RPMI7951 (cell line): ENCODE data around the gene TM2D1. TPM values are rescaled to one million over a fixed set of nuclear protein-coding genes. Genes with fewer than 3 reads are reported as not detected.
"Not testable (repeated sequence)": the region's sequence is repeated elsewhere in the genome, so short reads cannot be mapped to it uniquely, and the experiment has no call there.

Experiments used
- DNase-seq: peaks from one replicate; pipeline ENCODE4 v3.0.0-alpha.2; 2012; ENCODE audit warnings: low read depth
- total RNA-seq: library from RNA; depleted of rRNA; stranded (reverse); fragments of >200 nt; shearing (Covaris generic); gene quantifications from 2 replicates; pipeline ENCODE4 v1.2.3, GENCODE V29; 2014

TM2D1 gene
- total RNA-seq, 1 experiment from 2014 or later = 91.2 TPM

DNA sequence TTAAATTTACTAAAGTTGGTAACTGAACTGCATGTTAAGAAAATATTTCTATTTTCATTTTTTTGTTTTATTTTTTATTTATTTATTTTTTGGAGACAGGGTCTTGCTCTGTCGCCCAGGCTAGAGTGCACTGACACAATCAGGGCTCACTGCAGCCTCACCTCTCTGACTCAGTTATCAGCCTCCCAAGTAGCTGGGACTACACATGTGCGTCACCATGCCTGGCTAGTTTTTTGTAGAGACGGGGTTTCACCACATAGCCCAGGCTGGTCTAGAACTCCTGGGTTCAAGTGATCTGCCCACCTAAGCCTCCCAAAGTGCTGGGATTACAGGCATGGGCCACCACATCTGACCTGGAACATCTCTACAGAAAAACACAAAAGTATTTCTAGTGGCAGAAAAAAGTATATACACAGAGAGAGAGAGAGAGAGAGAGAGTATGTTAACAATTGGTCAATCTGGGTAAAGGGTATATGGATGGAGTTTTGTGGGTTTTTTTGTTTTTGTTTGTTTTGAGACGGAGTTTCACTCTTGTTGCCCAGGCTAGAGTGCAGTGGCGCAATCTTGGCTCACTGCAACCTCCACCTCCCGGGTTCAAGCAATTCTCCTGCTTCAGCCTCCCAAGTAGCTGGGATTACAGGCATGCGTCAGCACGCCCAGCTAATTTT, 5.8 kb downstream of the TM2D1 start:
- not testable (repeated sequence) for DNase-seq

DNA sequence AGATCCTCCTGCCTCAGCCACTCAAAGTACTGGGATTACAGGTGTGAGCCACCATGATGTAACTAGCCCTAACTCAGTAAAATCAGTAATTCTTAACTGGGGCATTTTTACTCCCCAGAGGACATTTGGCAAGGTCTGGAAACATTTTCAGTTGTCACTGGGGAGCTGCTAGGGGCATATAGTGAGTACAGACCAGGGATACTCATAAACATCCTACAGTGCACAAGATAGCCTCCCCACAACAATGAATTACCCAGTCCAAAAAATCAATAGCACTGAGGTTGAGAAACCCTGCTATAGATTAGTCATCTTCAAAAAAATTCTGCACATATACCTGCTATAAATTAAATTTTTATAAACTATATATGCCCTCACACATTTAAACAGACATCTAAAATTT, 13.0 kb downstream of the TM2D1 start:
- DNase-seq = no peak

DNA sequence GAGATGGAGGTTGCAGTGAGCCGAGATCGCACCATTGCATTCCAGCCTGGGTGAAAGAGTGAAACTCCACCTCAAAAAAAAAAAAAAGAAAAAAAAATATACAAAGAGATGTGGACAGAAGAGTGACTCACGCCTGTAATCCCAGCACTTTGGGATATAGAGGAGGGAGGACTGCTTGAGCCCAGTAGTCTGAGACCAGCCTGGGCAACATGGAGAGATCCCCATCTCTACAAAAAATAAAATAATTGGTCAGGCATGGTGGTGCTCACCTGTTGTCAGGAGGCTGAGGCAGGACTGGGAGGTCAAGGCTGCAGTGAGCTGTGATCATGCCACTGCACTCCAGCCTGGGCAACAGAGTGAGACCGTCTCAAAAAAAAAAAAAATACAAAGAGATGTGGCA, 13.7 kb downstream of the TM2D1 start:
- peak; percentile 18 for DNase-seq

DNA sequence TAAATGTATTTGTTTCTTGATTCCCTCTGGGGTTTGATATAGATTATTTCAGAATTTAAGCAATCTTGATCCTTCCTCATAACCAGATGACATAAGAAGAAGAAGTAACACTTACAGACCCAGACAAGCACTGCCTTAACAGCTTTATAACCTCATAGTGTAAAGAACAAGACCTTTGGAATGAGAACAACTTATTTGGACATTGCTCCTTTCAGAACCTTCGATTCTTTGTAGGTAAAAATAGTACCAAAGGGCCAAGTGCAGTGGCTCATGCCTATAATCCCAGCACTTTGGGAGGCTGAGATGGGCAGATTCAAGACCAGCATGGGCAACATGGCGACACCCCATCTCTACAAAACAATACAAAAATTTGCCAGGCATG, 15.0 kb downstream of the TM2D1 start:
- no peak for DNase-seq

DNA sequence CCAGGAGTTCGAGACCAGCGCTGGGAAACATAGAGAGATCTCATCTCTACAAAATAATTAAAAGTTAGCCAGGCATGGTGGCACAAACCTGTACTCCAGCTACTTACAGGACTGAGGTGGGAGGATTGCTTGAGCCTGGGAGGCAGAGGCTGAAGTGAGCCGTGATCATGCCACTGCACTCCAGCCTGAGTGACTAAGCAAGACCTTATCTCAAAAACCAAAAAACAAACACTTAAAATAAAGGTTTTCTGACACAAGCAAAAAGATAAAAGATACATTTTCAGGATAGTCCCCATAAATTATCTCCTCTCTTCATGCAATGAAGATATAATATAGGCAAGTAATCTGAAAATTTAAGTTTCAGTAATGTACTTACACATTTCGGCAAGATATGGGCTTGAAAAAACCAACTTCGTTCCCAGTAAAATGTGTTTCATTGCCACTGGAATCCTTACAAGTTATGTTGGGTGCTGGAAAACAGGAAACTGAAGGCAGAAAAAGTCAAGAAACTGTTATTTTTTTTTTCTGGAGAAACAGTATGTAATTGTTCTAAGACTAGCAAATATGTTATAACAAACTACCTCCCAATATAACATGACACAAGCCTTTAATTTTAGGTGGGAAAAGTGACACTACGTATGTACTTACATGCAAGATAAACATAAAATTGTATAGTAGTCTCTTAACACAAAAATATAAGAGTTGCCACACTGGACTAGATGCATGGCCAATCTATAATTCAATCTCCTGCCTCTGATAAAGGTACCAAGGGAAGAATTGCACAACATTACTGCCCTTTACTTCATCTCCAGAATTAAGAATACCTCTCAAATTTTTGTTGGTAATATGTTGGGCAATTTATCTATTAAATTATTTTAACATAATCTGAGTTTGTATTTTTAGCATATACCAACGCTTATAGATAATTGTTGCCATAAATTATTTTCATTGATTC, 15.7 kb downstream of the TM2D1 start:
- no peak for DNase-seq

DNA sequence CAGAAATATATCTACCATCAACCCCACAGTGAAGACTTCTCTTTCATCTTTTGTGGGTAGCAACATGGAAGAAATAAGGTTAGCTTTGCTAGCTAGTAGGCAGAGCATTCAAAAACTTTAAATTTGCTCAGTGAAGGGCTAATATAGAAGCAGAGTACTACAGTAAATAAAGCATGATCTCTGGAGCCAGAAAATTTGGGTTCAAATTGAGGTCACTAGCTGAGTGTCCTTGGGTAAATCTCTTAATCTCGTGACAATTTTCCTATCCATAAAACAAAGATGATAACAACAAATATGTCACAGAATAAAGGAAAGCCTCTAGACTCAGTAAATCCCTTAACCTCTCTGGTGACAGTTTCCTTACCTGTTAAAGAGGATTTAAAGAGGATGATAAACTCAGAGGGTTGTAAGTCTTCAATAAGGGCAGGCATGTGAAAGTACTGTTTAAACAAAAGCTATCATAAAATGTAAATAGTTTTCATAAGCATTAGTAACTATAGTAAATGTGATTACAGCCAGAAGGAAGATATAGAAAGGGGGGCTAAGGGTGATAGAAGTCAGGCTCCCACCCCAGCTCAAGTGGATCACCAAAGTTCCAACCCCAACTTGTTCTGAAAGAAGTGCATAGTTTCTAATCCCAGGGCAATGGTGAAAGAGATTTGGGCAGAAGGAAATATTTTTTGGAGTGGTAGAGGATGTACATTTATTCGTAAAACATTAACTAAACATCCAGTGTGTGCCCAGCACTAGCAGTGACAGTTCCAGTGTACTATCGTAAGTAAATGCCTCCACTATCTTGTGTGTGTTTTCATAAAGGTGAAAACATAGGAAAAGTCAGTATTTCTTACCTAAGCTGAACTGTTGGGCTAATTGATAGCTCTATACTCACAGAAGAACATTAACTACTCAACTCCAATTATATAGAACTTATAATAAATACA, 24.8 kb downstream of the TM2D1 start:
- no peak for DNase-seq

DNA sequence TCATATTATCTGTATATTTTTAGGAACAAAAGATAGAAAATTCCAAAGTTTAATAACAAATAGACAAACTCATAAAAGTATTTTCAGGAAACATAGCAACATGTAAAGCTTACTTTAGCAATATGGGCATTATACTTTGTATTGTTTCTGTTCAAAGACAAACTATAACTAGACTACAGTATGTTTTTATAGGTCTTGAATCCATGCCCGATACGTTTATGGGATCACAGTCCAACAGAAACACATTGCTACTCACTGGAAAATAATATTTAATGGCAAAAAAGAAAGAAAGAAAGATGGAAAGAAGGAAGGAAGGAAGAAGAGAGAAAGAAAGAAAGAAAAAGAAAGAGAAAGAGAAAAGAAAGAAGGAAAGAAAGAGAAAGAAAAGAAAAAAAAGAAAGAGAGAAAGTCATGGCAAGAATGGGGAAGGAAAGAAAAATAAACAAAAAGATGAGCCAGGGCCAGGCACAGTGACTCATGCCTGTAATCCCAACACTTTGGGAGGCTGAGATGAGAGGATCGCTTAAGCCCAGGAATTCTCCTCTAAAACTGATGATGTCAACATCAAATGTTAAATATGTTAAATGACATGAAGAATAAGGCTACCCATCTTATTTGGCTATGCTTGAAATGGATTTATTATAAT, 32.7 kb downstream of the TM2D1 start:
- peak; percentile 49 for DNase-seq

DNA sequence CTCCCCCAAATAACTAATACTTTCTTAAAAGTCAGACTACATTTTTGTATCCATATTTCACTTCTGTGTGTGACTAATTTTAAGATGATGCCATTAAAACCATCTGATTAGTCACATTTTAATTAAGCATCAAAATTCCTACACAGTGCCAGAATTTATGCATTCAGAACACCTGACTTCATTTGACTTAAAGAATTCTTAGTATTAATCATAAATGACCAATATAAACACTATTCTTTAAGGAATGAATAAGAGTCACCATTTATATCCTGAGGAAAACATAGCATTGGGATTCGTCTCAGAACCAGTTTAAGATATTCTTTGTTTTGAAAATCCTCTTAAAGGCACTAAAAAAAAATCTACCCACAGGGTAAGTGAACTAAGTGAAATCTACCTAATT, 37.0 kb downstream of the TM2D1 start:
- DNase-seq = no peak

DNA sequence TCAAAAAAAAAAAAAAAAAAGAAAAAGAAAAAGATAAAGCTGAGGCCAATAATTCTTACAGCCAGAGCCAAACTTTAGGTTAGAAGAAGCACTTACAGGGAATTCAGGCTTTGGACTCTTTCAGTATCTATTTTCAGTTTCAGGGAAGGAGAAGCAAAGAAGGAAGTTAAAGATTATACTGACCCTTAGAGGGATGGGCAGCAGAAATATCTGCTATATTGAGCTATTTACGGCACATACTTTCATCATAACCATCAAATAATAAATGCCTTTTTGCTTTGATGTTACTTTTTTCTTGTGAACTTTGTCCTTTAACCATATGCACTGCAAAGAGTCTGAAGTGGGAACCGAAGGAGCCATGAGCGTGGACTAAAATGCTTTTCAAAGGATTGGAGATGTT, 42.0 kb downstream of the TM2D1 start:
- no peak for DNase-seq

DNA sequence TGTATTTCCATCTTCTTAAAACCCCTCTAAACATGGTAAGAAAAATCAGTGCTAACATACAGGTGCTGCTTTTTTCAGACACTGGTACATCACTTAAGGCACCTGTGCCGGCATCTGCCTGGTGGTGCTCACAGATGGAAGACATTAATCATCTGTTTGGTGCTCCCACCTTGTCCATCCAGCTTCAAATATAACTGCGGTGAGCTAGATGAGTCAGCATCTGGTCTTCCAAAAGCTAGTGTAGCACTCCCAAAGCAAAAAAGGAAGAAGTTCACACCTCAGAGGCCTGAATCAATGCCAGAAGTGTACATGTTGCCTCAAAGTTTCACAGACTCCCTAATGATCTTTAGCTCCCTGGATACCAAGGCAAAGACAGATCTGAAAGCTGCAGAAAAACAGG, 44.4 kb downstream of the TM2D1 start:
- no peak for DNase-seq

DNA sequence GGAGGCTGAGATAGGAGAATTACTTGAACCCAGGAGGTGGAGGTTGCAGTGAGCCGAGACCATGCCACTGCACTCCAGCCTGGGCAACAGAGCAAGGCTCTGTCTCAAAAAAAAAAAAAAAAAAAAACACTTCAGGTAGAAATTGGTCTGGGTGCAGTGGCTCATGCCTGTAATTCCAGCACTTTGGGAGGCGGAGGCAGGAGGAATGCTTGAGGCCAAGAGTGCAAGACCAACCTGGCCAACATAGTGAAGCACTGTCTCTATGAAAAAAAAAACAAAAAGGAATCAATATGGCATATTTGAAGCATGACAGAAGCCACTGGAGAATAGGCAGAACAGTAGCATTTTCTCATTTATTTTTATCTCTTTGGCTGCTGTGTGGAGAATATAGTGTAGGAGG, 48.1 kb downstream of the TM2D1 start:
- DNase-seq = not testable (repeated sequence)

DNA sequence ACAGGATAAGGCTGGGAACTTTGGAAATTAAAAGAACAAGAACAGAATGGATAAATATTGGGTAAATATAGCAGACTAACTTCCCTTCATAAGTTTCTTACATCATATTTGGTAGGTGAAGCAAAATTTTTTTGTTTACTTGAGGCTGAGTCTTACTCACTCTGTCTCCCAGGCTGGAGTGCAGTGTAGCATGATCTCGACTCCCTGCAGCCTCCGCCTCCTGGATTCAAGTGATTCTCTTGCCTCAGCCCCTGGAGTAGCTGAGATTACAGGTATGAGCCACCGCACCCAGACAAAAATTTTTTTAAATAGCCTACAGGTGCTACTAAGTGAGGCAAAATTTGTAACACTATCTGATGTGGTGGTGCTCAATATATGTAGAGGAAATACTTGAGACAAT, 50.7 kb downstream of the TM2D1 start:
- DNase-seq = no peak

DNA sequence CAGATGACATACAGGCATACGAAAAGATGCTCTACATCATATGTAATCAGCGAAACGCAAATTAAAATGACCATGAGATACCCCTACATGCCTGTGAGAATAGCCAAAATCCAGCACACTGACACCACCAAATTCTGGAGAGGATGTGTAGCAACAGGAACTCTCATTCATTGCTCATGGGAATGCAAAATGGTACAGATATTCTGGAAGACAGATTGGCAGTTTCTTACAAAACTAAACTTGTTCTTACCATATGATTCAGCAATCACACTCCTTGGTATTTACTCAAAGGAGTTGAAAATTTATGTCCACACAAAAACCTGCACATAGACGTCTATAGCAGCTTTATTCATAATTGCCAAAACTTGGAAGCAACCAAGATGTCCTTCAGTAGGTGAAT, 52.6 kb downstream of the TM2D1 start:
- no peak for DNase-seq

DNA sequence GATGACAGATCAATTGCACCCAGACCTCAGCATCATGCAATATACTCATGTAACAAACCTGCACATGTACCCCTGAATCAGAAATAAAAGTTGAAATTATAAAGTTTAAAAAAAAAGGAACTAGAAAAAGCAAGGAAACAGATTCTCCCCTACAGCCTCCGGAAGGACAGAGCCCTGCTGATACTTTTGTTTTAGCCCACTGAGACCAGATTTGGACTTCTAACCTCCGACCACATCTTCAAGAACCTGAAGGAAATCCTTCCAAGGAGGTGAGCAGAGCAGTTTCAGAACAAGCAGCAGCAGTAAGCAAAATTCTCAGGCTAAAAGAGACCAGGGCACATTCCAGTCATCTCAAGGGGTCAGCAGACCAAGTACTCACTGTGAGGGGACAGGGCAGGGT, 54.5 kb downstream of the TM2D1 start:
- no peak for DNase-seq

DNA sequence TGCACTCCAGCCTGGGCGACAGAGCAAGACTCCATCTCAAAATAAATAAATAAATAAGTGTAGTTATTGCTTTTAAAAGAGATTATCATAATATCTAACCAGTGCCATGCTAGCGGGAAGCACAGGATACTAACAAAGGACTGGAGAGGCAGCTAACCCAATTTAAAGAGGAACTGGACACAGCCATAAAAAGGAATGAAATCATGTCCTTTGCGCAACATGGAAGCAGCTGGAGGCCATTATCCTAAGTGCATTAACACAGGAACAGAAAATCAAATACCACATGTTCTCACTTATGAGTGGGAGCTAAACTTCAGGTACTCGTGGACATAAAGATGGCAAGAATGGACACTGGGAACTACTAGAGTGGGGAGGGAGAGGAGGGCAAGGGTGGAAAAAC, 54.9 kb downstream of the TM2D1 start:
- DNase-seq = no peak

DNA sequence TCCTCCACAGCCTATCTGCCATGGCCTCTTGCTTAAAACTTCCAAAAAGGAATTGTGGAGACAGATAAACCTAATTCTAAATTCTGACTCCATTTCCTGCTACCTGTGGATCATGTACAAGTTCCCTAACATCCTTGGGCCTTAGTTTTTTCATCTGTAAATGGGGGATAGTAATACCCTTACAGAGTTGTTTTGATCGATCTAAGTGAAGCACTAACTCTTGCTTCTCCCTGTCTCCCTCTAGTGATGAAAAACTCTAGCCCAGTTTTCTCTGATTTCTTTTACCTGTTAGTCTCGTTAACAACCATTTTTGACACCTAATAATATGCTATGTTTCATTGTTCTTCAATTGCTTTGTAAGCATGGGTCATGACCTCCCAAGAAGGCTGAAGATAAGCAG, 65.9 kb downstream of the TM2D1 start:
- DNase-seq = no peak

DNA sequence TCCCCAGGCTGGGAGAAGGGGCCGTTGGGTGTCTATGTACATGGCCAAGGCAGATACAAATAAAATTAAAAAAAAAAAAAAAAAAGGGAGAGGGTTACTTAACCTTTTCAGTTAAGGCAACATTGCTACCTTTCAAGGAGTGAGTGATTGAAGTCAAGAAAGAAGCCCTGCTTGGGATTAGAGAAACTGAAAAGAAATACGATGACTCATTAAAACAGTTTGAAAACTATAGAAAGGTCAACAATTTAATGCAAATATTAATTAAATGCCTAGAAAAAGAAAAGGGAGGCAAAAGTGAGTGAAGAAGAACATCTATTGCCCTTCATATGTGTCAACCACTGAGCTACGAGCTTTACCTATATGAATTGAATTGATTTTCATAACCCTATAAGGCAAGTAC, 69.5 kb downstream of the TM2D1 start:
- DNase-seq = no peak

DNA sequence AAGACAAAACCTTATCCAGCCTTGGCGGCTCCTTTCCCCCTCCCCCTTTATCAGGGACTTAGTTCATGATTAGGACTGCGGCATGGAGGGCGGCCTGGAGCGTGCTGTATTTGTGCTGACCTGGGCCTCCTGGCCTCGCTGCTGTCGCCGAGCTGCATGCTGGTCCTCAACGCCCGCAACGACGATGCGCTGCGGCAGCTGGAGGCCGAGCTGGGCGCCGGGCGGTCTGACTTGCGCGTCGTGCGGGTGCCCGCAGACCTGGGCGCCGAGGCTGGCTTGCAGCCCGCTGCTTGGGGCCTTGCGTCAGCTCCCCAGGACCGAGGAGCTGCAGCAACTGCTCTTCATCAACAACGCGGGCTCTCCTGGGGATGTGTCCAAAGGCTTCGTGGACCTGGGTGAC, 70.9 kb downstream of the TM2D1 start:
- DNase-seq = no peak

DNA sequence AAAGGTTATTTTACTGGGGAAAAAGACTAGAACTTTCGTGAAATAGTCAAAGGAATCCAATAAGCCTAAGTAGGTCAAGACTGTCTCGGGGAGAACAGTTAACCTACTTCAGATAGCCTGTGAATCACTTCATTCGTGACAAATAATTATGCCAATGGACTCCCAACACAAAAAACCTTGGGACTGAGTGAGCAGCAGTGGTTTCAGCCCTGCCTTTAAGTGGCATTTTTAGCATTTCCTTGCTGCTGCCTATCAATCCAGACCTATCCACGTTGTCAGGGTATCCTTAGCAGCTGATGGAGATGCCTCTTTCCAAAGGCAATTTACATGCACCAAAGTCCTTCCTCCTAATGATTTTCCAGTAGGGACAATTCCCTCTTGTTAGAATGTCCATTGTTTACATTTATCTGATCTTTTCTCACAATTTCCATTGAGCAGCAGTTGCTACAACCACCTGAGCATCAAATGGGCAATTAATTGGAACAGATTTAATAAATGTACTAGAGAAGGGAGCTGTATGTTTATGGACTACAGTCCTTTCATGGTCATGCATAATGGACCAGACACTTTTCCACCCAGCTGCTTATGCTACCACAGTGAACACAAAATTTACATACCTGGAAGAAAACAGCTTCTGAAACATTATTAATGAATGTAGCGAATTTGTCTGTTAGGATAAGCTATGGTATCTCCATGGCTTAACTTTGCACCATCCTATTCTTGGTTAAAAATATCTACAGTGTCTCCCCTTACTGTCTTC, 75.8 kb downstream of the TM2D1 start:
- no peak for DNase-seq

DNA sequence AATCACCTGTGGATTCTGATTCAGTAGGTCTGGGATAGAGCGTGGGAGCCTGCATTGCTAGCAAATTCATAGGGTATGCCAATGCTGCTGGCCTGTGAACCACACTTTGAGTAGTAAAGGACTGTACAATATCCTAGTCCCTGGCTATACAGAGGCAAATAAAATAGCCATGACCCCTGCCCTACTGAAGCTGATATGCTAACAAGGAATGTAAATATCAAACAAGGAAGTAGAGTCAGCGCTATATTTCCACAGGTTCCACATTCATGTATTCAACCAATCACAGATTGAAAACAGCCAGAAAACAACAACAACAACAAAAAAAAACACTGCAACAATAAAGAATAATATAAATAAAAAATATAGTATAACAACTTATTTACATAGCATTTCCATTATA, 77.8 kb downstream of the TM2D1 start:
- no peak for DNase-seq

DNA sequence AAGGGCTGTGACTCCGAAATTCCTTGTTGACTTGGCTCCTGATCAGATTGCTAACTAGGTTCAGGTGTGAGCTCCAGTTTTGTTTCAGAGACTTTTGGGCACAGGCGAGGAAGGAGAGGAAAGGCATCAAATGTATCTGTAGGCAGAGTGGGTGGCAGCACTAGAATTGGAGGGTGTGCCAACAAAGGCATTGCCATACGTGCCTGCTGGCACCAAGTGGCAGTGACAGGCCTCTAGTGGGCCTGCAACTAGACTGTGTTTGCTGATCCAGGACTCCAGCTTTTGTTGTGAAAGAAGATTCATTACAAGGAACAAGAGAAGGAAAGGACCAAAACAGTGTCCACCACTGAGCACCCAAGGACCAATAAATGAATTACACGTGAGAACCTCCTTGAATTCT, 79.5 kb downstream of the TM2D1 start:
- no peak for DNase-seq
